Ascending aorta (tissue), 2 donors: Measurements from ENCODE around the gene GPR158. TPM values are rescaled to one million over a fixed set of nuclear protein-coding genes. Genes with fewer than 3 reads are reported as not detected.

Experiments
- DNase-seq, 2 donors: peaks; one replicate each; pipeline ENCODE4 v3.0.0-alpha.2; 2019; ENCODE audit warnings: low spot score in 2 of 2
- H3K27ac ChIP-seq, 2 donors: fragments of 200-600 bp; sonication (generic); one replicate each; pipeline ENCODE4 v1.5.1; 2016 to 2017; ENCODE audit warnings: mild to moderate bottlenecking in 1 of 2
- H3K27me3 ChIP-seq: fragments of 200-600 bp; sonication (generic); one replicate; pipeline ENCODE4 v1.5.1; 2017
- H3K36me3 ChIP-seq, 2 donors: fragments of 200-600 bp; sonication (generic); one replicate each; pipeline ENCODE4 v1.5.1; 2016
- H3K4me1 ChIP-seq, 2 donors: fragments of 200-600 bp; sonication (generic); one replicate each; pipeline ENCODE4 v1.5.1; 2016 to 2017; ENCODE audit warnings: mild to moderate bottlenecking in 1 of 2
- H3K4me3 ChIP-seq, 2 donors: fragments of 200-600 bp; sonication (generic); one replicate each; pipeline ENCODE4 v1.5.1; 2016 to 2017; ENCODE audit warnings: mild to moderate bottlenecking in 1 of 2
- H3K9me3 ChIP-seq, 2 donors: fragments of 200-600 bp; sonication (generic); one replicate each; pipeline ENCODE4 v1.5.1; 2016
- CTCF ChIP-seq, 3 experiments: fragments of 200-600 bp in 2 of 3; fragments of 450-650 bp in 1 of 3; sonication (generic) in 2 of 3; IDR thresholded peaks; one replicate each; pipeline ENCODE4 v1.5.1; 2016 to 2019; ENCODE audit warnings: antibody characterized with exemption in 3 of 3, mild to moderate bottlenecking in 1 of 3, moderate library complexity in 1 of 3
- intact Hi-C: fragments of 100-400 bp; cut with DNase I; formaldehyde crosslinking; loops from one replicate; pipeline ENCODE4 v1.15.1; 2023
- total RNA-seq: library from RNA; depleted of rRNA; stranded (reverse); fragments of >200 nt; gene quantifications from one replicate; pipeline ENCODE4 v1.1.0, GENCODE V29; 2016

Gene GPR158
- total RNA-seq, 1 donor from 2014 or later = not detected

GRCh38 chr10:25453619-25454018 lies 278.8 kb downstream of the GPR158 start:
- Histone ChIP-seq H3K27me3 (no peaks in the 10 kb centered on the region), H3K4me1 (no peaks in the 10 kb centered on the region), H3K4me3 (no peak overlapping the region), H3K27ac (no peak overlapping the region), H3K36me3 (no peaks in the 10 kb centered on the region), H3K9me3 (peaks cover 0 to 4% of the 10 kb centered on the region in 2 donors)
- intact Hi-C loops = no loop called here
- DNase-seq = no peak
- TF ChIP-seq CTCF (IDR thresholded peaks at IDR 0.05) = no peak

GRCh38 chr10:25455980-25456567 lies 281.3 kb downstream of the GPR158 start:
- H3K4me1 ChIP-seq = no peaks in the 10 kb centered on the region
- intact Hi-C loops = no loop called here

GRCh38 chr10:25457552-25457951 lies 282.8 kb downstream of the GPR158 start:
- intact Hi-C loops = no loop called here
- no peaks in the 10 kb centered on the region for H3K27me3 ChIP-seq
- H3K4me1 ChIP-seq = no peaks in the 10 kb centered on the region
- DNase-seq = no peak
- H3K9me3 ChIP-seq = peaks cover 0 to 2% of the 10 kb centered on the region in 2 donors
- H3K27ac ChIP-seq = no peak overlapping the region
- H3K36me3 ChIP-seq = no peaks in the 10 kb centered on the region
- TF ChIP-seq CTCF (IDR thresholded peaks at IDR 0.05) = no peak
- H3K4me3 ChIP-seq = no peak overlapping the region

More at GRCh38 chr10:25455980-25456567, 281.3 kb downstream of the GPR158 start:
- H3K36me3 ChIP-seq = no peaks in the 10 kb centered on the region
- TF ChIP-seq CTCF (IDR thresholded peaks at IDR 0.05) = no peak
- H3K4me3 ChIP-seq = no peak overlapping the region
- no peaks in the 10 kb centered on the region for H3K27me3 ChIP-seq
- DNase-seq = no peak
- peaks cover 0 to 4% of the 10 kb centered on the region in 2 donors for H3K9me3 ChIP-seq
- no peak overlapping the region for H3K27ac ChIP-seq

GRCh38 chr10:25465582-25466372 lies 291.0 kb downstream of the GPR158 start:
- DNase-seq = no peak
- intact Hi-C loops = no loop called here
- TF ChIP-seq CTCF (IDR thresholded peaks at IDR 0.05) = no peak
- H3K27me3 ChIP-seq = no peaks in the 10 kb centered on the region
- H3K27ac ChIP-seq = no peak overlapping the region
- H3K4me1 ChIP-seq = no peaks in the 10 kb centered on the region
- H3K4me3 ChIP-seq = no peak overlapping the region
- no peaks in the 10 kb centered on the region for H3K36me3 ChIP-seq
- H3K9me3 ChIP-seq = no peaks in the 10 kb centered on the region

- Histone ChIP-seq H3K36me3 (no peaks in the 10 kb centered on the region), H3K27me3 (no peaks in the 10 kb centered on the region), H3K4me1 (no peaks in the 10 kb centered on the region), H3K4me3 (no peak overlapping the region), H3K27ac (no peak overlapping the region), H3K9me3 (no peaks in the 10 kb centered on the region)
- intact Hi-C loops = no loop called here
- TF ChIP-seq CTCF (IDR thresholded peaks at IDR 0.05) = no peak
- no peak for DNase-seq
Observed at GRCh38 chr10:25467881-25468280, 293.1 kb downstream of the GPR158 start.
